Fibroblast of villous mesenchyme (primary cell): Measurements from ENCODE around the gene VTI1B. TPM values are rescaled to one million over a fixed set of nuclear protein-coding genes. Genes with fewer than 3 reads are reported as not detected.
"Not testable (repeated sequence)": the region's sequence is repeated elsewhere in the genome, so short reads cannot be mapped to it uniquely, and the experiment has no call there.

Source experiments
- DNase-seq: peaks from one replicate; pipeline ENCODE4 v3.0.0-alpha.2; 2010; ENCODE audit warnings: low read depth
- H3K4me3 ChIP-seq: 2 replicates; pipeline ENCODE4 v1.5.1; 2011; ENCODE audit warnings: low read depth, mild to moderate bottlenecking, low read length
- CTCF ChIP-seq: IDR thresholded peaks from 2 replicates; pipeline ENCODE4 v1.5.1; 2012; ENCODE audit warnings: low read depth, mild to moderate bottlenecking, low read length; ENCODE audit not compliant: insufficient read depth
- total RNA-seq: library from RNA; depleted of rRNA; stranded (reverse); fragments of >200 nt; gene quantifications from 2 replicates; pipeline ENCODE4 v1.2.3, GENCODE V29; 2012

VTI1B gene, protein sequence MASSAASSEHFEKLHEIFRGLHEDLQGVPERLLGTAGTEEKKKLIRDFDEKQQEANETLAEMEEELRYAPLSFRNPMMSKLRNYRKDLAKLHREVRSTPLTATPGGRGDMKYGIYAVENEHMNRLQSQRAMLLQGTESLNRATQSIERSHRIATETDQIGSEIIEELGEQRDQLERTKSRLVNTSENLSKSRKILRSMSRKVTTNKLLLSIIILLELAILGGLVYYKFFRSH
- total RNA-seq: 45.1 and 52.2 TPM in 2 replicates

DNA sequence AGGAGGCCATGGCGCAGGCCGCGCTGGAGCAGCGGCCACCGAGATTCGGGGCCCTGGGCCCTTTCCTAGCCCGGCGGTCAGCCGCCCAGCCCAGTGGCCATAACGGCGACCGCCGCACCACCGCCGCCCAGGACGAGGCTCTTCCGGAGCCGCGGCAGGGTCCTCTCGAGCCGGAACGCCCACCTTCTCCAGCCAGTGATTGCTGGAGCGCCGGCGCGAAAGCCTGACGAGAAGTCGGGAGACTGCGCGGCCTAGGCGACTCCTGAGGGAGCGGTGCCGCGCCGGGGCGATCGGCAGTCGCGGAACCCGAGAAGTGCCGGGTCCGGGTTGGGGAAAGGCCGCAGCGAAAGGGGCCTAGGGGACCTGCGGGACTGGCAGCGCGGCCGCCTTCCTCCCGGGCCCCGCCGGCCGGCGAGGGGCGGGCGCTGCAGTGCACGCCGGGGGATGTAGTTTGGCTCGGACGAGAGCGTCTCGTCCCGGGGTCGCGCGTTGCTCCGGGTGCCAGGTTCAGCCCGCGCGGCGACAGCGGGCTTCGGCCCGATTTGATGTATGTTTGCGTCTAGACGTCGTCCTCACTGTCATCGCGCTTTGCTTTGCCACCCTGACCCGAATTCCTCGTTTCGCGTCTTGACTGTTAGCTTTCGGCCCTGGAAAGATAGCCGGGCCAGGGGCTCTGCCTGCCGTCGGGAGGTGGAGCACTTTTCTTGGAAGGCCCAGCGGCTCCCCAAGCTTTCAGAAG, at the start of gene VTI1B:
VTI1B (minus strand) TSS at position 153 of the 739 bp plus-strand sequence; CDS start at position 10, 143 bp downstream.
- peak; percentile 76 for DNase-seq
- peak; percentile 37 for TF ChIP-seq CTCF
- H3K4me3 ChIP-seq: peak within 1 kb of the TSS; percentile 91

DNA sequence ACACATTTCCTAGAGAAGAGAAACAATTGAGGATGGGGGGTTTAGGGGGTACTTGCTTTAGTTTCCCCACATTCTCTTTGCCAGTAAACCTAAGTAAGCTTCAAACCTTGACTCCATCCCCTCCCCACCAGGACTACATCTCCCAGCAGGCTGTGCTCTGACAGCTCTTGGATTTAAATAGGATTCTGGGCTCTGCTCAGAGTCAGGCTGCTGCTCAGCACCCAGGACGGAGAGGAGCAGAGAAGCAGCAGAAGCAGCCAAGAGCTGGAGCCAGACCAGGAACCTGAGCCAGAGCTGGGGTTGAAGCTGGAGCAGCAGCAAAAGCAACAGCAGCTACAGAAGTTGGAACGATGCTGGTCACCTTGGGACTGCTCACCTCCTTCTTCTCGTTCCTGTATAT, 47.9 kb upstream of the VTI1B start:
- peak; percentile 32 for DNase-seq
- TF ChIP-seq CTCF: no peak
- no peak overlapping the region for H3K4me3 ChIP-seq

DNA sequence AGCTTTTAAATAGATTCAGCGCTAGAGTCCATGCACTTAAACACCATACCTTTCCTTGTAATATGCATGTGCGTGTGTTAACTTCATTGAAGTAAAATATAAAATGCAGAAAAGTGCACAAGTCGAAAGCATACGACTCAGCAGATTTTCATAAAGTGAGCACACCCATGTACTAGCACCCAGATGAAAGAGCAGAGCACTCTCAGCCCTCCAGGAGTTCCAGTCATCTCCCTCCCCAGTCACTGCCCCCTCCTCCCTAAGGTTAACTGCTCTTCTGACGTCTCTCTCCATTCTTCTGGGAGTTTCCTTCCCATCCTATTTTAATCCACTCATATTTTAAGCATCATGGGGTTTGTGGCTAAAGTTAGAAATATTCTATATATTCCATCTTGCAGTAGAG, 47.4 kb upstream of the VTI1B start:
- H3K4me3 ChIP-seq: no peak overlapping the region
- no peak for TF ChIP-seq CTCF
- DNase-seq: no peak

DNA sequence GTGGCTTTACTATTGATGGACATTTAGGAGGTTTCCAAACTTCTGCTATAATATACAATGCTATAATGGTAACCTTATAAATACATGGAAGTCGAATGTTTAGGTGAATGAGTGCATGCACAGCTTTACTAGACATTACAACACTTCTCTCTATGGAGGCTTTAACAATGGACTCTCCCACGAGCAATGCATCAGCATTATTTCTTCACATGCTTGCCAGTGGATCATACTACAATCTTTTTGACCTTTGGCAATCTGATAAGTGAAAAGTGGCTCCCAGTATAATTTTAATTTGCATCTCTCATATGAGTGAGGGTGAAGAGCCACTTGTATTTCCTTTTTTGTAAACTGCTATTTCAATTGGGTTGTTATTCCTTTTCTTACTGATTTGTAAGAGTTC, 45.4 kb upstream of the VTI1B start:
- DNase-seq: no peak
- no peak for TF ChIP-seq CTCF
- H3K4me3 ChIP-seq: no peak overlapping the region

GRCh38 chr14:67719385-67719784, 45.0 kb upstream of the VTI1B start:
- H3K4me3 ChIP-seq, DNase-seq: not testable (repeated sequence)

DNA sequence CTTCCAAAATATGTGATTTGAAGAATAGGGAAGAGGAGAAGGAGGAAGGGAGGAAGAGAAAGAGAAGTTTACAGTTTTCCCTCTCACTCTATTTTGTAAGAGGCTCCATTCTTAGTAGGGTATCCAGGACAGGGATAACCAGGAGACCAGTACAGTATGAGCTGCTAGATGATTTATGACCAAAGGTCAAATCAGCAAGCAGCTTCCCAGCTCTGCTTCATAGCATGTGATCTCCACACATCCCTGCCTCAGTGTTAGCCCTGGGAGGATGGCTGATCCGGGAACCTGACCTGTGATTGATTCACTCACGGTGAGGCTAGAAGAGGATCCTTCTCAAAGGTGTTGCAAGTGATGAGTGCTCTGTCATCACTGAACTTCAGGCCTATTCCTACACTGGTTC, 43.8 kb upstream of the VTI1B start:
- H3K4me3 ChIP-seq: no peak overlapping the region
- TF ChIP-seq CTCF: no peak
- peak; percentile 29 for DNase-seq

- no peak for TF ChIP-seq CTCF
- no peak for DNase-seq
- H3K4me3 ChIP-seq: no peak overlapping the region
Measured at GRCh38 chr14:67717048-67717447, 42.6 kb upstream of the VTI1B start.
